ENCODE measurements around the gene ASIC4.

ASIC4 gene

DNA sequence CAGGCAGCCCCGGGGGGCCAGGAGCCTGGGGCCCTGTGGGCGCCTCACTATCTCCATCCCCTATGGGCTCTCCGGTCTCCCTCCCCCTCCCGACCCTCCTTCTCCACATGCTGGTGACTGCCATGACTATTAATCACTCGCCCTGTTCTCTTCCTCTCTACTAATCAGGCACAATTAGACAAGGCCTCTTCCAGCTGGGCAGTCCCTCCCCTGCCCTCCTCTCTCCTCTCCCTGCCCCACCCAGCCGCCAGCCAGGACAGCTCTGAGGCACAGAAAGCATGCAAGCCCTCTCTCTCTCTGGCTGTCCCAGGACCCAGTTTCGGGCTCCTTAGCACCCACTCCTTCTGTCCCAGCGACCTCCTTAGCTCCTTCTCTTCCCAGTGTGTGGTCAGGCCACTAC, 5.8 kb downstream of the ASIC4 start:
- in situ Hi-C loops (cut with MboI; ENCODE audit: low pct_unique_long_range_greater_than_20kb, low sequenced_read_pairs, unreplicated experiment): no loop called here
- no peak for TF ChIP-seq CTCF (IDR thresholded peaks at IDR 0.05; ENCODE audit: extremely low read depth, insufficient read depth, missing control alignments)
- no peak for DNase-seq (ENCODE audit: low spot score)

- in situ Hi-C loops (cut with MboI; ENCODE audit: low pct_unique_long_range_greater_than_20kb, low sequenced_read_pairs, unreplicated experiment): no loop called here
- TF ChIP-seq CTCF (IDR thresholded peaks at IDR 0.05; ENCODE audit: extremely low read depth, insufficient read depth, missing control alignments): peak; percentile 42
- DNase-seq (ENCODE audit: low spot score): no peak
Observed at GRCh38 chr2:219521066-219521880, 7.0 kb downstream of the ASIC4 start.

DNA sequence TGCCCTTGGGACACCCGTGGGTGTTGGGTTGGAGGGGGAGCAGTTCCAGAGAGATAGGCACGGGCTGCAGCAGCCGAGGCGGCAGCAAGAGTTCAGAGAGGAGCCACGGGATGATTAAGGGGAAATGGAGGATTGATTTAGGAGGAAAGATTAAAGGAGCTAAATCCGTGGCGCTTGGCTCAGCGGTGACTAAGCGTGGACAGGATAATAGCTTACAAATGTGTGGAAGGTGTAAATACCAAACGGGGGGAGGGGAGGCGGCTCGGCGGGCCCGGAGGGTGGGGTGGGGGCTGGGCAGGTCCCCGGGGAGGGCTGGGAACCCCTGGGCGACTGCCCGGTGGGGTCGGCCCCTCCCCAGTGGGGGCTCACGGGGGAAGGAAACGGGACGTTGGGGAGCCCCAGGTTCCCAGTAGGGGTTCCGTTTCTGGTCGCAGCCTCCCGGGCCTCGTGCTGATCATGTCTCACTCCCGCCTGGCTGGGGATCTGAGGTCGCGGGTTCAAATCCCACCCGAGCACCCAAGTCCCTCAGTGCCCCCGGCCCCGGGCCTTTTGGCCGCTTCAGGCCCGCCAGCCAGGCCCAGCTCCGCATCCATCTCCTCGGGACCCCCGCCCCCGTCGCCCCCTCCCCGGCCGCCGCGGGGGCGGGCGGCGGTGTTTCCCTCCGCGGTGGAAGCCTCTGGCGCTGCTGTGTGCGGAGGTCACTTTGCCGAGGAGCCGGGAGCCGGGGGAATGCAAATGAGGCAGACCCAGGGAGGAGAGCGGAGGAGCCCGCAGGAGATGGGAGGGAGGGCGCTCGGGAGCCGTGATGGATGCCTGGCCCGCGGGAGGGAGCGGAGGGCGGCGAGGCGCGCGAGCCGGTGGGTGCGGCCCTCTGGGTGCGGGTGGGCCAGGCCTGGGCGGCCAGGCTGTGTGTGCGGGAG, 8.1 kb downstream of the ASIC4 start:
- in situ Hi-C loops (cut with MboI; ENCODE audit: low pct_unique_long_range_greater_than_20kb, low sequenced_read_pairs, unreplicated experiment): no loop called here
- DNase-seq (ENCODE audit: low spot score): no peak
- TF ChIP-seq CTCF (IDR thresholded peaks at IDR 0.05; ENCODE audit: extremely low read depth, insufficient read depth, missing control alignments): no peak

- no peak for TF ChIP-seq CTCF (IDR thresholded peaks at IDR 0.05; ENCODE audit: extremely low read depth, insufficient read depth, missing control alignments)
- DNase-seq (ENCODE audit: low spot score): no peak
- in situ Hi-C loops (cut with MboI; ENCODE audit: low pct_unique_long_range_greater_than_20kb, low sequenced_read_pairs, unreplicated experiment): no loop called here
Observed at GRCh38 chr2:219523031-219523671, 8.9 kb downstream of the ASIC4 start.

DNA sequence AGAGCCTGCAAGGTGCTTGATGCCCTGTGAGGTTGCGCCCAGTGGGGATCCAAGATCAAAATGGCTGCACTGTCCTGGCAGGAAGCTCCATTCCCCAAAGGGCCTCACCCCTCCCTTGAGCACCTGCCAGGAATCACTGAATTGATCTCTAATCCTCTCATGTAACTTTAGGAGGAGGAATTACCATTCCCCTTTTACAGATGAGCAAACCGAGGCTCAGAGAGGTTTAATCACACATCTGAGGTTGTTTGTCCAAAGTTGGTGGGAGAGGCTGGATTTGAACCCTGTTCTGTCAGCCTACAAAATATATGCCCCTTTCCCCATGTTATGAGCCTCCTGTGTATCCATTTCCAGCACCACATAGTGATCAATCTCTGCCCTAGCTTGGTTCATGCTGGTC, 10.5 kb downstream of the ASIC4 start:
- in situ Hi-C loops (cut with MboI; ENCODE audit: low pct_unique_long_range_greater_than_20kb, low sequenced_read_pairs, unreplicated experiment): no loop called here
- no peak for TF ChIP-seq CTCF (IDR thresholded peaks at IDR 0.05; ENCODE audit: extremely low read depth, insufficient read depth, missing control alignments)
- no peak for DNase-seq (ENCODE audit: low spot score)

GRCh38 chr2:219525533-219526232, 11.4 kb downstream of the ASIC4 start:
- TF ChIP-seq CTCF (IDR thresholded peaks at IDR 0.05; ENCODE audit: extremely low read depth, insufficient read depth, missing control alignments): no peak
- DNase-seq (ENCODE audit: low spot score): no peak
- in situ Hi-C loops (cut with MboI; ENCODE audit: low pct_unique_long_range_greater_than_20kb, low sequenced_read_pairs, unreplicated experiment): no loop called here
